Prostate gland (tissue), 2 donors: ENCODE measurements around the gene RARG.

Experiments used
- POLR2A ChIP-seq: fragments of 450-650 bp; IDR thresholded peaks from one replicate; pipeline ENCODE4 v1.6.1; 2016; ENCODE audit warnings: antibody characterized with exemption, mild to moderate bottlenecking
- POLR2AphosphoS5 ChIP-seq: sonication (generic); formaldehyde crosslinking; IDR thresholded peaks from one replicate; pipeline ENCODE4 v1.6.1; 2017; ENCODE audit warnings: antibody characterized with exemption
- TF ChIP-seq, protein P1 (sequence below), 4 experiments: fragments of 200-600 bp in 2 of 4; fragments of 450-650 bp in 2 of 4; sonication (generic) in 2 of 4; IDR thresholded peaks; 1 replicate in 3 of 4; 2 replicates in 1 of 4; pipeline ENCODE4 v1.5.1; 2016 to 2019; ENCODE audit warnings: antibody characterized with exemption in 4 of 4, mild to moderate bottlenecking in 2 of 4, moderate library complexity in 2 of 4

DNA sequence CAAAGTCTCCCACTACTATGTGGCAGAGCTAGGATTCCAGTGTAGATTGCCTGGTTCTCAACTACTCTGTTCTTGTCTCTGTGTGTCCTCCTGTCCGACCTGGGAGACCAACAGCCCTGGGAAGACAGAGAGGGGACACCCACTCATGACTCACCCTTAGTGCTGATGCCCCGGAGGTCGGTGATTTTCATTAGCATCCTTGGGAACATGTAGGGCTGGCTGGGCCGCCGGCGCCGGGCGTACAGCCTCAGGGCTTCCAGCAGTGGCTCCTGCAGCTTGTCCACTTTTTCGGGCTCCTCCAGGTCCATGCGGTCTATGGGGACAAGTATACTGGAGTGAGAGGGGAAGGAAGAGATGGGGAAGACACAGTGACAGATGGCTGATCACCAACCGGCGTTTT, 19.1 kb downstream of the RARG start:
- TF ChIP-seq, protein P1, sequence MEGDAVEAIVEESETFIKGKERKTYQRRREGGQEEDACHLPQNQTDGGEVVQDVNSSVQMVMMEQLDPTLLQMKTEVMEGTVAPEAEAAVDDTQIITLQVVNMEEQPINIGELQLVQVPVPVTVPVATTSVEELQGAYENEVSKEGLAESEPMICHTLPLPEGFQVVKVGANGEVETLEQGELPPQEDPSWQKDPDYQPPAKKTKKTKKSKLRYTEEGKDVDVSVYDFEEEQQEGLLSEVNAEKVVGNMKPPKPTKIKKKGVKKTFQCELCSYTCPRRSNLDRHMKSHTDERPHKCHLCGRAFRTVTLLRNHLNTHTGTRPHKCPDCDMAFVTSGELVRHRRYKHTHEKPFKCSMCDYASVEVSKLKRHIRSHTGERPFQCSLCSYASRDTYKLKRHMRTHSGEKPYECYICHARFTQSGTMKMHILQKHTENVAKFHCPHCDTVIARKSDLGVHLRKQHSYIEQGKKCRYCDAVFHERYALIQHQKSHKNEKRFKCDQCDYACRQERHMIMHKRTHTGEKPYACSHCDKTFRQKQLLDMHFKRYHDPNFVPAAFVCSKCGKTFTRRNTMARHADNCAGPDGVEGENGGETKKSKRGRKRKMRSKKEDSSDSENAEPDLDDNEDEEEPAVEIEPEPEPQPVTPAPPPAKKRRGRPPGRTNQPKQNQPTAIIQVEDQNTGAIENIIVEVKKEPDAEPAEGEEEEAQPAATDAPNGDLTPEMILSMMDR (IDR thresholded peaks at IDR 0.05) = no peak
- TF ChIP-seq POLR2AphosphoS5 (no peak), POLR2A (no peak)
